AG10803 (cell line): ENCODE data around the gene RGS7BP.

Experiments used
- DNase-seq: peaks from one replicate; pipeline ENCODE4 v3.0.0; 2010; ENCODE audit warnings: low read depth
- H3K4me3 ChIP-seq: 2 replicates; pipeline ENCODE4 v1.5.1; 2011; ENCODE audit warnings: mild to moderate bottlenecking, low read length, control low read depth
- CTCF ChIP-seq: conservative IDR thresholded peaks from 2 replicates; pipeline ENCODE4 v1.5.1; 2011; ENCODE audit warnings: mild to moderate bottlenecking, low read length, control low read depth, inconsistent platforms

Gene RGS7BP

DNA sequence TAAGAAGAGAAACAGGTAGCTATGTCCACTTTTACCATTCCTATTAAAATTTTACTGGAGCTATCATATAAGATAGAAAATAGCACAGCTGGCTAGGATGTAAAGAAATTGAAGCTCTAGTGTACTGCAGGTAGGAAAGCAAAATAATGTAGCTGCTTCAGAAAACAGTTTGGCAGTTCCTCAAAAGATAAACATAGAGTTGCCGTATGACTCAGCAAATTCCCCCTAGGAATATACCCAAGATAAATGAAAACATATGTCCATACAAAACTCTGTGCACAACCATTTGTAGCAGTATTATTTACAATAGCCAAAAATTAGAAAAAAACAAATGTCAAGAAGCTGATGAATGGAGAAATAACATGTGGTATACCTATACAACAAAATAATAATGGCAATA, 119.9 kb downstream of the RGS7BP start:
- H3K4me3 ChIP-seq: no peak overlapping the region
- TF ChIP-seq CTCF: no peak
- peak; percentile 20 for DNase-seq

DNA sequence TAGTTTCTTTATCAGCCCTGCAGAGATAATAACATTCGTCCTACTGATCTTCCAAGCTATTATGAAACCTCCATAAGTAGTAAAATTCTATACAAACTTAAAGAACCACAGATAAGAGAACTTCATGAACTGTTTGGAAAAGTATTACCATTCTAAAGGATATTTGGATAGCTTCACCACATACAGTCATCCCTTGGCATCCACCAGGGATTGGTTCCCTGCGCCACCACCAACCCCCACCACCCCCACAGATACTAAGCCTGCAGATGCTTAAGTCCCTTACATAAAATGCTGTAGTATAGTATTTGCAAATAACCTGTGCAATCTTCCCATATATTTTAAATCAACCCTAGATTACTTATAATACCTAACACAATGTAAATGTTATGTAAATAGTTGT, 123.1 kb downstream of the RGS7BP start:
- no peak overlapping the region for H3K4me3 ChIP-seq
- DNase-seq: no peak
- no peak for TF ChIP-seq CTCF

DNA sequence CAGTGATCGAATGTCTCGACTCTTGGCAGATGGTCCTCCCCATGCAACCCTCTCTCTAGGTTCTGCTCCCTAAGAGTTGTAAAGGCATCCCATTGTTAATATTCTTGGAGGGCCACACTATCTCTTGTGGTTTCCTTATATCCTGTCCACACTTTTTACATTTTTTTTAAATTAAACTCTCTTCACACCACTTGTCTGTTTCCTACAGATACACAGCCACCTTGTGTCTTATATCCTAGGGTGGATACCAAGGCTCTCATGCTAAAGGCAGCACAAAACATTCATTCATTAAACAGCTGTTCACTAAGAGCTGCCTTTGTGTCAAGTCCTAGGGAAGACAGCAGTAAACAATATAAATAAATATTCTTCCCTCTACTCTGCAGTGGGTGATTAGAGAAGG, 124.0 kb downstream of the RGS7BP start:
- no peak for TF ChIP-seq CTCF
- DNase-seq: no peak
- no peak overlapping the region for H3K4me3 ChIP-seq

GRCh38 chr5:64632251-64632650, 126.4 kb downstream of the RGS7BP start:
- DNase-seq: no peak
- H3K4me3 ChIP-seq: no peak overlapping the region
- no peak for TF ChIP-seq CTCF

- H3K4me3 ChIP-seq: no peak overlapping the region
- peak; percentile 24 for DNase-seq
- TF ChIP-seq CTCF: peak; percentile 80
These were observed 129.3 kb downstream of the RGS7BP start for GRCh38 chr5:64634997-64635686.

- H3K4me3 ChIP-seq: no peak overlapping the region
- no peak for TF ChIP-seq CTCF
- DNase-seq: peak; percentile 15
These were observed 131.3 kb downstream of the RGS7BP start for GRCh38 chr5:64637144-64637543.

- no peak for DNase-seq
These were observed 132.1 kb downstream of the RGS7BP start for GRCh38 chr5:64637837-64638443.

More at GRCh38 chr5:64637837-64638443, 132.1 kb downstream of the RGS7BP start:
- no peak overlapping the region for H3K4me3 ChIP-seq
- TF ChIP-seq CTCF: peak; percentile 12; the same call in 1 of the 2 replicates
